Breast epithelium (tissue), 4 donors: ENCODE measurements around the gene NETO2. TPM values are rescaled to one million over a fixed set of nuclear protein-coding genes. Genes with fewer than 3 reads are reported as not detected.
"Not testable (repeated sequence)": the region's sequence is repeated elsewhere in the genome, so short reads cannot be mapped to it uniquely, and the experiment has no call there.

Experiments
- DNase-seq, 2 donors: peaks; one replicate each; pipeline ENCODE4 v3.0.0-alpha.2; 2019; ENCODE audit warnings: low spot score in 2 of 2
- H3K27ac ChIP-seq, 2 donors: fragments of 200-600 bp; sonication (generic) in 1 of 2; one replicate each; pipeline ENCODE4 v1.5.1; 2016 to 2019; ENCODE audit warnings: mild to moderate bottlenecking in 1 of 2
- H3K27me3 ChIP-seq, 2 donors: fragments of 200-600 bp; sonication (generic) in 1 of 2; one replicate each; pipeline versions ENCODE4 v1.5.1 to v1.6.0; 2017 to 2019; ENCODE audit warnings: control low read depth in 1 of 2, mild to moderate bottlenecking in 1 of 2
- H3K36me3 ChIP-seq: fragments of 200-600 bp; one replicate; pipeline ENCODE4 v1.5.1; 2019
- H3K4me1 ChIP-seq, 2 donors: fragments of 200-600 bp; sonication (generic); one replicate each; pipeline ENCODE4 v1.5.1; 2016 to 2019; ENCODE audit warnings: control low read depth in 1 of 2
- H3K4me3 ChIP-seq, 3 donors: fragments of 200-600 bp; sonication (generic); 1 replicate in 2 of 3; 2 replicates in 1 of 3; pipeline ENCODE4 v1.5.1; 2016 to 2019; ENCODE audit warnings: mild to moderate bottlenecking in 3 of 3, moderate library complexity in 2 of 3
- H3K9me3 ChIP-seq, 2 donors: fragments of 200-600 bp; sonication (generic) in 1 of 2; one replicate each; pipeline ENCODE4 v1.5.1; 2016 to 2019; ENCODE audit warnings: control low read depth in 1 of 2
- CTCF ChIP-seq, 3 donors: fragments of 450-650 bp; IDR thresholded peaks; one replicate each; pipeline ENCODE4 v1.5.1; 2016 to 2017; ENCODE audit warnings: antibody characterized with exemption in 3 of 3, mild to moderate bottlenecking in 3 of 3, moderate library complexity in 3 of 3
- POLR2A ChIP-seq: fragments of 450-650 bp; IDR thresholded peaks from one replicate; pipeline ENCODE4 v1.6.1; 2016; ENCODE audit warnings: antibody characterized with exemption, mild to moderate bottlenecking, moderate library complexity
- POLR2AphosphoS5 ChIP-seq, 3 donors: sonication (generic); formaldehyde crosslinking; IDR thresholded peaks; one replicate each; pipeline ENCODE4 v1.6.1; 2017; ENCODE audit warnings: antibody characterized with exemption in 3 of 3
- intact Hi-C: fragments of 100-400 bp; cut with DNase I; formaldehyde crosslinking; loops from one replicate; pipeline ENCODE4 v1.15.1; 2023; ENCODE audit warnings: low total_unique reads
- total RNA-seq, 3 donors: library from RNA; depleted of rRNA; stranded (reverse); fragments of >200 nt; gene quantifications; one replicate each; pipeline ENCODE4 v1.1.0, GENCODE V29; 2016

The NETO2 gene
- total RNA-seq, 3 donors from 2014 or later = 1.4 to 16.7 (median 5.9) TPM

- no peaks in the 10 kb centered on the region for H3K4me1 ChIP-seq
These were observed 82.5 kb downstream of the NETO2 start for GRCh38 chr16:47061204-47061603.

GRCh38 chr16:47060596-47060995 lies 83.1 kb downstream of the NETO2 start:
- no peak for DNase-seq
- TF ChIP-seq CTCF (IDR thresholded peaks at IDR 0.05) (no peak), POLR2A (no peak), POLR2AphosphoS5 (IDR thresholded peaks at IDR 0.05) (no peak)
- Histone ChIP-seq H3K9me3 (no peaks in the 10 kb centered on the region), H3K4me1 (no peaks in the 10 kb centered on the region), H3K27ac (no peak overlapping the region), H3K27me3 (no peaks in the 10 kb centered on the region), H3K36me3 (no peaks in the 10 kb centered on the region), H3K4me3 (no peak overlapping the region)
- intact Hi-C loops = no loop called here

More at GRCh38 chr16:47061204-47061603, 82.5 kb downstream of the NETO2 start:
- Histone ChIP-seq H3K9me3 (no peaks in the 10 kb centered on the region), H3K4me3 (no peak overlapping the region), H3K27me3 (no peaks in the 10 kb centered on the region), H3K36me3 (no peaks in the 10 kb centered on the region), H3K27ac (no peak overlapping the region)
- intact Hi-C loops = no loop called here
- DNase-seq = no peak
- no peak for TF ChIP-seq CTCF (IDR thresholded peaks at IDR 0.05)
- TF ChIP-seq POLR2A = no peak
- TF ChIP-seq POLR2AphosphoS5 (IDR thresholded peaks at IDR 0.05) = no peak

- Histone ChIP-seq H3K27me3 (no peaks in the 10 kb centered on the region), H3K27ac (no peak overlapping the region), H3K4me3 (no peak overlapping the region), H3K36me3 (no peaks in the 10 kb centered on the region), H3K9me3 (no peaks in the 10 kb centered on the region), H3K4me1 (no peaks in the 10 kb centered on the region)
- TF ChIP-seq POLR2A = no peak
- TF ChIP-seq POLR2AphosphoS5 (IDR thresholded peaks at IDR 0.05) = no peak
- TF ChIP-seq CTCF (IDR thresholded peaks at IDR 0.05) = no peak
- no peak for DNase-seq
- intact Hi-C loops = no loop called here
These were observed 83.8 kb downstream of the NETO2 start for GRCh38 chr16:47059991-47060390.

- H3K27me3 ChIP-seq, H3K9me3 ChIP-seq, H3K36me3 ChIP-seq, H3K4me3 ChIP-seq, H3K4me1 ChIP-seq, H3K27ac ChIP-seq, intact Hi-C loops, DNase-seq: not testable (repeated sequence)
These were observed 84.6 kb downstream of the NETO2 start for GRCh38 chr16:47059130-47059529.

GRCh38 chr16:47058295-47059086 lies 85.3 kb downstream of the NETO2 start:
- intact Hi-C loops = no loop called here
- no peak for DNase-seq
- Histone ChIP-seq H3K27ac (no peak overlapping the region), H3K27me3 (no peaks in the 10 kb centered on the region), H3K4me1 (no peaks in the 10 kb centered on the region), H3K9me3 (no peaks in the 10 kb centered on the region), H3K36me3 (no peaks in the 10 kb centered on the region), H3K4me3 (no peak overlapping the region)
- TF ChIP-seq CTCF (IDR thresholded peaks at IDR 0.05) = no peak
- no peak for TF ChIP-seq POLR2AphosphoS5 (IDR thresholded peaks at IDR 0.05)
- TF ChIP-seq POLR2A = no peak
